NB4 (cell line): ENCODE measurements around the gene EPB41L4A.

Source experiments
- DNase-seq: peaks from one replicate; pipeline ENCODE4 v3.0.0; 2010; ENCODE audit warnings: low read depth
- H3K4me3 ChIP-seq: one replicate; pipeline ENCODE4 v1.5.1; 2011; ENCODE audit warnings: mild to moderate bottlenecking, low read depth, low read length, moderate library complexity
- MYC ChIP-seq: IDR thresholded peaks from 2 replicates; pipeline ENCODE4 v1.6.1; 2011; ENCODE audit warnings: low read depth, low read length
- POLR2A ChIP-seq: IDR thresholded peaks from 2 replicates; pipeline ENCODE4 v1.6.1; 2011; ENCODE audit warnings: mild to moderate bottlenecking; ENCODE audit not compliant: insufficient read length; ENCODE audit errors: extremely low read depth
- TF ChIP-seq, protein P1 (sequence below): IDR thresholded peaks from 2 replicates; pipeline ENCODE4 v1.6.1; 2011; ENCODE audit warnings: low read depth, low read length
- TF ChIP-seq, protein P2 (sequence below): IDR thresholded peaks from one replicate; pipeline ENCODE4 v1.5.1; 2012; ENCODE audit warnings: low read depth, low read length

Gene EPB41L4A

DNA sequence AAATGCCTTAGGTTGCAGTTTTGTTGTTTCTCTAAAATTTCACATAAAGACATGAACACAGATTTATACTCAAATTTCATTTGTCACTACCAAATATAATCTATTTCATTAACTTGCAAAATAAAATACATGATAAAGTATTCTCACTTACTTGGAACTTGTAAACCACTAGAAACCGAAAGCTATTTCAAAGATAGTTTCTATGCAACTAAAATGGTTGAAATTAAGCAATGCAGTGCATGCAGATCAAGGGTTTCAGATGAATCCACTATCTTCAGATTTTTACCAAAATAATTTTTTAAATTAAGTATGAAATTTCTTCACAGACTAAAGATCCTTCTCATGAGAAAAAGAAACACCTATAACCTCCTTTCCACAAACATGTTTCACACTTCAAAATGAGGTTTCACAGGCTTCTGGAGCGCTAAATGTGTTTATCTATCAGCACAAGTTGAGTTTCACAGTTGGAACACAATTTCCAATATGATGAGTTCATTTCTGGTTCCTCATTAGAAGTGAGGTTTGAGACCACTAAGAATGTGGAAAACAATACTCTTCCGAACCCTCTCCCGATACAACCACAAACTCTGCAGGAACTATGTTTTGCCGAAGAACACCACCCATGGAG is 63.9 kb downstream of the EPB41L4A start:
- no peak overlapping the region for H3K4me3 ChIP-seq
- DNase-seq, result no peak
- TF ChIP-seq, protein P1, sequence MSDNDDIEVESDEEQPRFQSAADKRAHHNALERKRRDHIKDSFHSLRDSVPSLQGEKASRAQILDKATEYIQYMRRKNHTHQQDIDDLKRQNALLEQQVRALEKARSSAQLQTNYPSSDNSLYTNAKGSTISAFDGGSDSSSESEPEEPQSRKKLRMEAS, result no peak
- TF ChIP-seq POLR2A, result no peak
- TF ChIP-seq, protein P2, sequence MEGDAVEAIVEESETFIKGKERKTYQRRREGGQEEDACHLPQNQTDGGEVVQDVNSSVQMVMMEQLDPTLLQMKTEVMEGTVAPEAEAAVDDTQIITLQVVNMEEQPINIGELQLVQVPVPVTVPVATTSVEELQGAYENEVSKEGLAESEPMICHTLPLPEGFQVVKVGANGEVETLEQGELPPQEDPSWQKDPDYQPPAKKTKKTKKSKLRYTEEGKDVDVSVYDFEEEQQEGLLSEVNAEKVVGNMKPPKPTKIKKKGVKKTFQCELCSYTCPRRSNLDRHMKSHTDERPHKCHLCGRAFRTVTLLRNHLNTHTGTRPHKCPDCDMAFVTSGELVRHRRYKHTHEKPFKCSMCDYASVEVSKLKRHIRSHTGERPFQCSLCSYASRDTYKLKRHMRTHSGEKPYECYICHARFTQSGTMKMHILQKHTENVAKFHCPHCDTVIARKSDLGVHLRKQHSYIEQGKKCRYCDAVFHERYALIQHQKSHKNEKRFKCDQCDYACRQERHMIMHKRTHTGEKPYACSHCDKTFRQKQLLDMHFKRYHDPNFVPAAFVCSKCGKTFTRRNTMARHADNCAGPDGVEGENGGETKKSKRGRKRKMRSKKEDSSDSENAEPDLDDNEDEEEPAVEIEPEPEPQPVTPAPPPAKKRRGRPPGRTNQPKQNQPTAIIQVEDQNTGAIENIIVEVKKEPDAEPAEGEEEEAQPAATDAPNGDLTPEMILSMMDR, result no peak
- TF ChIP-seq MYC, result no peak

DNA sequence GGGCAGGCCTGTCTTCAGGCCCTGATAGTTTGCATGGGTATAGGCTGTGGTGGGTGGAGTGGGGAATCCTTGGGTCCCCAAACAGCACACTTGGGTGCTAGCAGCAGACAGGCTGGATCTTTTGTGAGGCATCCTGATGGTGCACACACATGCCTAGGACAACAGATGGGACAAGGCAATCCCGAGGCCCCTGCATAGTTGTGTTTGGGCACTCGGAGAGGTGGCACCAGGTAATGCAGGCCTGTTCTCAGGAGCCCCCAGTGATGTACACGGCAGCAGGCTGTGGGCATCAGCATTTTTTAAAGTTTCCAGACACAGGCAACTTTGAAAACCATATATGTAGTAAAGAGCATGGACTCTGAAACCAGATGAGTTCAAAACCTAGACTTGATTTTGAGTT is 65.4 kb downstream of the EPB41L4A start:
- no peak for DNase-seq
- no peak for TF ChIP-seq POLR2A
- TF ChIP-seq, protein P2, result no peak
- TF ChIP-seq, protein P1, result no peak
- TF ChIP-seq MYC, result no peak

DNA sequence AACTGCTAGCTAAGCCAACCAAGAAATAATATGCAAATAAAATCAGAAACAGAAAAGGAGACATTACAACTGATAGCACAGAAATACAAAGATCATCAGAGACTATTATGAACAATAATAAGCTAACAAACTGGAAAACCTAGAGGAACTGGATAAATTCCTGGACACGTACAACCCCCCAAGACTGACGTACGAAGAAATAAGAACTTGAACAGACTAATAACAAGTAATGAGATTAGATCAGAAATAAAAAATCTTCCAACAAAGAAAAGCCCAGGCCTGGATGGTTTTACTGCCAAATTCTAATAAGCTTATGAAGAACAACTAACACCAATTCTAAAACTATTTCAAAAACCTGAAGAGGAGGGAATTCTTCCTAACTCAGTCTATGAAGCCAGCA is 67.9 kb downstream of the EPB41L4A start:
- TF ChIP-seq, protein P1, result no peak
- TF ChIP-seq POLR2A (no peak), MYC (no peak)
- TF ChIP-seq, protein P2, result no peak
- DNase-seq, result no peak
- H3K4me3 ChIP-seq, result no peak overlapping the region

More for the DNA sequence above, 65.4 kb downstream of the EPB41L4A start:
- no peak overlapping the region for H3K4me3 ChIP-seq

DNA sequence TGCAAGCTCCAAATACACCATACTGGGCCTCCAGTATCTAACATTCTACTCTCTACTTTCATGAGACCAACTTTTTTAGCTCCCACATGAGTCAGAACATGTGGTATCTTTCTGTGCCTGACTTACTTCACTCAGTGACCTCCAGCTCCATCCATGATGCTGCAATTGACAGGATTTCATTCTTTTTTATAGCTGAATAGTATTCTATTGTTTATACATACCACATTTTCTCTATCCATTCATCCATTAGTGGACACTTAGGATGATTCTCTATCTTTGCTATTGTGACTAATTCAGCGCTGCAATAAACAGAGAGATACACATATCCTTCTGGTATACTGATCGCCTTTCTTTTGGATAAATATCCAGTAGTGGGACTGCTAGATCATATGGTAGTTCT is 68.5 kb downstream of the EPB41L4A start:
- no peak for DNase-seq
- TF ChIP-seq, protein P1, result no peak
- TF ChIP-seq, protein P2, result no peak
- TF ChIP-seq POLR2A, result no peak
- TF ChIP-seq MYC, result no peak

DNA sequence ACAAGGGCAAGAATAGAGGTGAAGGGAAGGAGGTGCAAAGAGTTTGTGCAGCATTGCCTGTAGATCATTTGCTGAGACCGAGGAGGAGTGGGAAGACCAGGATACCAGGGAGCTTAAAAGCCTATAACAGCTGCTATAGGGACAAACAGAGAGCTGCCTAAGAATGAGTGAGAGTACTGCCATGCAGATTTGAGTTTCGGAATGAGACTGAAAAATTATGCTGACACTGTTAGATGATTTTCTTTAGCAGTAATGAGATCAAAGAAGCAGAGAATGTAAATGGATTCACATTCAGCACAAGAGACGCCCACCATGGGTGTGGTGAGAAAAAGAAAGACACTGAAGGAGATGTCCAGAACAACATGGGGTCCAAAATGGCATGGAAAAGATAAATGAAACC is 69.7 kb downstream of the EPB41L4A start:
- DNase-seq, result no peak
- TF ChIP-seq, protein P1, result no peak
- no peak overlapping the region for H3K4me3 ChIP-seq

More for the DNA sequence above, 68.5 kb downstream of the EPB41L4A start:
- H3K4me3 ChIP-seq, result no peak overlapping the region

DNA sequence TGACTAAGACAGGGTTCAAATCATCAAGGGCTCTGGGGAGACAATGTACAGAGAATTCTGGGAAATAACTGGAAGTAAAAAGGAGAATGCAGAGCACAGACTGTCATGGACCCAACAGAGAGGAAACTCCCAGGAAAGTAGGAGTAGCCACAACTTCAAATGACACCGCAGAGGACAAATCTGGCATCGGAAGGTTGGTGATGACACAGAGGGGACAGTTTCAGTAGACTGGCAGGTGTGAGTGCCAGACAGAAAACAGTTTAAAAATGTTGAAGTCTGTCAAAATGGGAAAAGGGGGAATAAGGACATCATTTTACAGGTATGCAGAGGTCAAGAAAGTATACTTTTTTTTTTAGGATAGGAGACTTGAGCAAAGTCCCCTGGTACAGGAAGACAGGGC is 70.2 kb downstream of the EPB41L4A start:
- TF ChIP-seq, protein P1, result no peak
- no peak for TF ChIP-seq MYC
- TF ChIP-seq, protein P2, result no peak
- no peak for TF ChIP-seq POLR2A
- no peak overlapping the region for H3K4me3 ChIP-seq
- no peak for DNase-seq
